KG1 (cell line): ENCODE data around the gene SOX5.

Experiments used
- DNase-seq: peaks from one replicate; lab custom pipeline; 2025; lab: John Stamatoyannopoulos, UW

Gene SOX5

GRCh38 chr12:23484238-23484637 is 465.2 kb downstream of the SOX5 start:
- DNase-seq = no peak

GRCh38 chr12:23482571-23482970 is 466.9 kb downstream of the SOX5 start:
- no peak for DNase-seq
